CD1c-positive myeloid dendritic cell (primary cell): ENCODE measurements around the gene LDLRAP1.
"Not testable (repeated sequence)": the region's sequence is repeated elsewhere in the genome, so short reads cannot be mapped to it uniquely, and the experiment has no call there.

Source experiments
- DNase-seq: peaks from one replicate; pipeline ENCODE4 v3.0.0-alpha.2; 2016; ENCODE audit errors: extremely low spot score

Gene LDLRAP1

DNA sequence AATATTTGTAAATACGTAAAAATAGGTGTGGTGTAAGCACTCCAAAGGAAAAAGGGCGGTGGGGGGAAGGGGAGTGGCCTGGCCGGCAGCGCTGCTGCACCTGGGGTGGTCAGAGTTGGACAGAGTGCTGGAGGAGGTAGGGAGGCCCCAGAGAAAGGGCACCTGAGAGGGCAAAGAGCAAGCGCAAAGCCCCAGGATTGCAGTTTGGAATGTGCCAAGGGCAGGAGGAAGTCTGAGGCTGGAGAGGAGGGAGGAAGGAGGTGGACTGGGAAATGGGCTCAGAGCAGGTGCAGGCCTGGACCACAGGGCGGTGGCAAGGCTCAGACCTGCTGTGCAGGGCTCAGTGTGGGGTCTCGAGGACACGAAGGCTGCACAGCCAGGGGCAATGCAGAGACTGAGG lies 30.6 kb downstream of the LDLRAP1 start:
- no peak for DNase-seq

DNA sequence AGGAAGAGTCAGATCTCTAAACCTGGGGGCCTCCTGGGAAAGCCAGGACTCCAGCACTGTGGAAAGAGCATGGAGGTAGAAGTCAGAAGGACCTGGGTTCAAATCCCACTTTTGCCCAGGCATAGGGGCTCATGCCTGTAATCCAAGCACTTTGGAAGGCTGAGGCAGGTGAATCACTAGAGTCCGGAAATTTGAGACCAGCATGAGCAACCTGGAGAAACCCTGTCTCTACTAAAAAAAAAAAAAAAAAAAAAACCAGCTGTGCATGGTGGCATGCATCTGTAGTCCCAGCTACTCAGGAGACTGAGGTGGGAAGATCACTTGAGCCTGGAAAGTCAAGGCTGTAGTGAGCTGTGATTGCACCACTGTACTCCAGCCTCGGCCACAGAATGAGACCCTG lies 31.8 kb downstream of the LDLRAP1 start:
- no peak for DNase-seq

DNA sequence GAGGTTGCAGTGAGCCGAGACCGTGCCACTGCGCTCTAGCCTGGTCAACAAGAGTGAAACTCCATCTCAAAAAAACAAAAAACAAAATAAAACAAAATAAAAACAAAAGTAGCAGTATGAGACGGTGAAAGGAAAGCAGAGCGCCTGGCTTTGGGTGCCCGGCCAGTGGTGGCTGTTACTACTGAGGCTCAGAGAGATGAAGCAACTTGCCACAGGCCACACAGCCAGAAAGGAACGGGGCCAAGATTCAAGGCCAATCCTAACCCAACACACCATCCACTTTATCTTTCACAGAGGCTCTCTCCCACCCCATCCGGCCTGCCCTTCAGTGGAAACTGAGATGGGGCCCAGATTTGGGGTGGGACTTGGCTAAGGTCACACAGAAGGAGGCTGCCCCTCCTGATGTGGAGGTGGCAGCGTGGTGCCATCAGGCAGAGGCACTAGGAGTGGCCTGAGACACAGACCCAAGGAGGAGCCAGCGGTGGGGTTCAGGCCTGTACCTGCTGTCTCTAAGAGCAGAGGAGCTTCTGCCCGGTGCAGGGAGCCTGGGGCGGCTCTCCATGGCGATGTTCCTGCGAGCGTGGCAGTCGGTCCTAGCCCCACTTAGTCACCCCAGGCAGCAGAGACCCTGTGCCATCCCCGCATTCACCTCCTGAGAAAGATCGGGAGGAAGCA lies 33.2 kb downstream of the LDLRAP1 start:
- no peak for DNase-seq

DNA sequence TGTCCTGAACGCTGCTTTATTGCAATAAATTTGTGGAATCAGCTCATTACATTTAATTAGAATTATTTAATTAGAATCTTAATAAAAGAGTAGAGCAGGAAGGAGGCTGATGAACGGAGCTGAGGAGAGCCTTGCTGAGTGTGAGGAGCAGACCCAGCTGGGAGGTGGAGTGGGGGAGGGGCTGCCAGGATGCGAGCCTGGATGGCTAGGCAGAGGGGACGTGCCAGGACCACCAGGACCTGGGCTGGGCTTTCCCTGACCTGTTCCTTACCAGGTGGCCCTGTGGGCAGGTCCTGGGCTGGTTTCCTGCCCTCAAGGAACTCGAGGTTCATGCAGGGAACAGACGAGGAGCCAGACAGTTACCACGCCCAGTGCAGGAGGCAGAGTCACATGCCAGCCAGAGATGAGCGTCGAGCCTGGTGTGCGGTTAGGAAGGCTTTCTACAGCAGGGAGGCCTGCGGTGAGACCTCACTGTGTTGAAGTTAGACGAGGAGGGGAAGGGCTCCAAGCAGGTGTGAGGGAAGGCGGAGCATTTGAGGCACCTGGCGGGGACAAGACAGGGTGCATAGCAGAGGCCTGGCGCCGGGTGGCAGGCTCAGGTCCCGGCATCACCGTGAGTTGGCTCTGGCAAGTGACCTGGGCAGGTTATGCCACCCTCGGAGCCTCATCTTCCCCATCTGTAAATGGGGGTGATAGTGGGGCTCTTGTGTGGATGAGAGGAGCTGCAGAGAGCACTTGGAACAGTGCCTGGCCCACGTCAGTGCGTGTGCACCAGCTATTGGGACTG lies 33.9 kb downstream of the LDLRAP1 start:
- no peak for DNase-seq

DNA sequence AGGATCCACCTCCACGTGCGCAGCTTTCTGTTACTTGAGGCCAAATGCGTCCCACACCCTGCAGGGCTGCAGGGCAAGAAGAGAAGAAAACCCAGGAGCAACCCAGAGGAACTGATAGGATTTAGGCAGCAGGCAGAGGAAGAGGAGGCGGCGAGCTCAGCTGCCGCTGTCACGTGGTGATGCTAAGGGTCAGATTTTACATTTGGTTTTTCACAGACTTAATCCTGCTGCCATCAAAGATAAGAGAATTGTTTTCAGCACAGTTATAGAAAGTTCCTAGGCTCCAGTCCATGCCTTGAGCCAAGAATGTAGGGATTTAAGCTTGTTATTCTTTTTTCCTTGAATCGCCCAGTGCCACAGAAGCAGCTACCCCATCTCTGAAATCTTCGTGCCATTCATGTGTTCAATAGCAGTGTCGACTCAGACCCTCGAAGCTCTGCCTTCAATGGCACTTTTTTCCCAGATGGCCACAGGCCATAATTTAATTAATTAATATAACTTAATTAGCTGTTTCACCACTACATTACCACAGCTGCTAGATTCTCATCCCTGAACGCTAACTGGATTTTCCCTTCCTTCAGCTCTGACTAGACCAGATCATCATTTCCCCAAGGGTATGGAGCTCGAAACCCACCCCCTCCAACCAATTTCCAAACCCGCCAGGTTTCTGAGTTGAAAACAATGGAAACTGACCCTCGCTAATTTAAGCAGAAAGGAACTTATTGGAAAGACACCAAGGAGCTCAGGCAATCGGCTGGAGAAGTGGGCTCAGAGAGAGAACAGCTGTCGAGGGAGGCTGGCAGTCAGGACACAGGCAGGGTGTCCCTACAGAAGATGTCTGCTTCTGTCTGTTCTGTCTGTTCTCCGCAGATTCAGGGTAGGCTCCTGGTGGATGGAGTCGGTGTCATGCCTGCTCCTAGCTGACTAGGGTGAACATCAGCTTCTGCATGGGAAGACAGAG lies 36.2 kb downstream of the LDLRAP1 start:
- no peak for DNase-seq

DNA sequence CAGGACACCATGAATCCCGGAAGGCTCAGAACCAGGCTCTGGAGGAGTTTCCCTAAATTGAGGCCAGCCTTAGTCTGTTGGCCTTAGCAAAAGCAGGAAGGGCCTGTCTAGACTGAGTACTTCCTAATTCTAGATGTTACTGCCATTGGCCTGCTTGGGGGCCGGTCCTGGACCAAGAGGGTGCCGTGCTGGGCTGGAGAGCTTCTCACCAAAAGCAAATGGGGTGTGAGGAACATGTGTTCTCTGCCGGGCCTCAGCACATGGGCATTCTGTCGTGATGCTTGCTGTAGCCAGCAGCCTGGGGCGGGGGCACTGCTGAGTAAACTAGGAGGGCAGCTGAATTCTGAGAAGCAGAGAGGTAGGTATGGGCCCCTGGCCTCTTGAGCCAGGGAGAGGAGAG lies 37.5 kb downstream of the LDLRAP1 start:
- DNase-seq = peak; percentile 42

DNA sequence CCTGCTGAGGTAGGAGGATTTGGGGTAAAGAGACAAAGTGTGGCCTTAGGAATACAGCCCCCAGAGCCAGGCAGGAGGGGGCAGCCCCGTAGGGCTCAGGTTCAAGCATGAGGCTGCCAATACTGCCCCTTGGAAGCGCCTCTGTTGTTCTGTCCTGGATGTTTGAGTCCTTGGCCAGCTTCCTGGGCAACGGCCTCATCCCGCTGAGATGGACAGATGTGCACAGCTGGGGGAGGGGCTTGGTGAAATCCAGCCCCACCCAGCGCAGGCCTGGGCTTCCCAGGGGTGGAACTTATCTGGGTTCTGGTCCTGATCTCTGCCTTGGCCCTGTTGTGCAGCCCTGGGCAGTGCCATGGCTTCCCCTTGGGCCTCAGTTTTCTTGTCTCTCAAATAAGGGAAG lies 38.4 kb downstream of the LDLRAP1 start:
- no peak for DNase-seq

DNA sequence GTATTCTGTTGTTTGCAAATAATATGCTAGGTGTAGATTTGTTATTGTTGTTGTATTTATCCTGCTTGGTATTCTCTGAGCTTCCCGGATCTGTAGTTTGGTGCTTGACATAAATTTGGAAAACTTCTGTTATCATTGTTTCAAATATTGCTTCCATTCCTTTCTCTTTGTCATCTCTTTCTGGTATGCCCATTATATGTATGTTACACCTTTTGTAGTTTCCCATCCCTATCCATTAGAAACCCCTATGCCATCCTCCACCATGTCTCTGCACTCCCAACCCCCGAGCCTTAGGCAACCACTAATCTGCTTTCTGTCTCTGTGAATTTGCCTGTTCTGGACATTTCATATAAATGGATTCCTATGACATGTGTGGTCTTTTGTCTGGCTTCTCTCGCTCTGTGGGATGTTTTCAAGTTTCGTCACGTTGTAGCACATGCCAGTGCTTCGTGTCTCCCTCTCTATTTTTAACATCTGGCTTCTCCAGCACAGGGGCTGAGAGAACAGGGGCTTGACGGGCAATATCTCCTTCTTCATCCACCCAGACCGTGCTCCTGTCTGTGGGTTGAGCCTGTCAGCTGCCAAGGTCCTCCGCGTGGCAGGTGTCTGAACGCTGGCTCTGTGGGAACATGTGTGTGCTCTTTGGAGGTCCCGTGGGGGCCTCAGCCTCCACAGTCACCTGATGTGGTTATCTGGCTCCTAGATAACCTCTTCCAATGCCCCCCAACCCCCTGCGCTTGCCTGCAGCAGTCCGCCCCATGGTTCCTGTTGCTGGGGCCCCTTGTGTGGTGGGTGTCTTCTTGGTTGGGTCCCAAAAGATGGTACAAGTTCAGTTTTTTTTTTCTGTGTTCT lies 40.3 kb downstream of the LDLRAP1 start:
- DNase-seq = no peak

DNA sequence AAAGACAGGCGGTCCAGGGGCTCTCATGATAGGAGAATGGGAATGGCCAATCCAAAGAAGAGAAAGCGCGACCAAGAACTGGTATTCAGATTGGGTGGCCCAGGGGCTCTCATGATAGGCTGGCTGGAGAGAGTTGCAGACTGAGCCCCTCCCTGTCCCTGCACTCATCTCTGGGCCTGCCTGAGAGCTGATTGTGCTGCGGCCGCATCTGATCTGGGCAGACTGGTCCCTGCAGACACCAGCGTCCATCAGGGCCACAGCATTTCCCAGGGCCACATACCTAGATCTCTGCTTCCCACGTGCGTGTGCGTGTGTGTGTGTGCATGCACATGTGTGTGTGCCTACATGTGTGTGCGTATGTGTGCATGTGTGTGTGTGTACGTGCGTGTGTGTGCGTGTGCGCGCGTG lies 42.8 kb downstream of the LDLRAP1 start:
- no peak for DNase-seq

DNA sequence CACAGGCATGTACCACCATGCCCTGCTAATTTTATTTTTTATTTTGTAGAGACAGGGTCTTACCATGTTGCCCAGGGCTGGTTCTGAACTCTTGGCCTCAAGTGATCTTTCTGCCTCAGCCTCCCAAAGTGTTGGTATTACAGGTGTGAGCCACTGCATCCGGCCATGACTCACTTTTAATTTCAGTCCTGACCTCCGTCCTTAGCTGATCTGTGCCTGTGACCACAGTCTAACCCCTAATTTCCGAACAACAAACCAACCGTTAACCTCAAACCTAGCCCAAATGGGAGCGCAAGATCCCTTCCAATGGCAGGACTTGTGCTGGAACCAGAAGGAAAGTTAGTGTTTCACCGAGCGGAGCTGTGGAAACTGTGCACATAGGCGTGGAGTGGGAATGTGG lies 43.9 kb downstream of the LDLRAP1 start:
- no peak for DNase-seq

DNA sequence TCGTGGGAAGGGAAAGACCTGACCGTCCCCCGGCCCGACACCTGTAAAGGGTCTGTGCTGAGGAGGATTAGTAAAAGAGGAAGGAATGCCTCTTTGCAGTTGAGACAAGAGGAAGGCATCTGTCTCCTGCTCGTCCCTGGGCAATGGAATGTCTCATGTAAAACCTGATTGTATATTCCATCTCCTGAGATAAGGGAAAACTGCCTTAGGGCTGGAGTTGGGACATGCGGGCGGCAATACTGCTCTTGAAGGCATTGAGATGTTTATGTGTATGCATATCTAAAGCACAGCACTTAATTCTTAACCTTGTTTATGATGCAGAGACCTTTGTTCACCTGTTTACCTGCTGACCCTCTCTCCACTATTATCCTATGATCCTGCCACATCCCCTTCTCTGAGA lies 44.8 kb downstream of the LDLRAP1 start:
- DNase-seq = not testable (repeated sequence)

DNA sequence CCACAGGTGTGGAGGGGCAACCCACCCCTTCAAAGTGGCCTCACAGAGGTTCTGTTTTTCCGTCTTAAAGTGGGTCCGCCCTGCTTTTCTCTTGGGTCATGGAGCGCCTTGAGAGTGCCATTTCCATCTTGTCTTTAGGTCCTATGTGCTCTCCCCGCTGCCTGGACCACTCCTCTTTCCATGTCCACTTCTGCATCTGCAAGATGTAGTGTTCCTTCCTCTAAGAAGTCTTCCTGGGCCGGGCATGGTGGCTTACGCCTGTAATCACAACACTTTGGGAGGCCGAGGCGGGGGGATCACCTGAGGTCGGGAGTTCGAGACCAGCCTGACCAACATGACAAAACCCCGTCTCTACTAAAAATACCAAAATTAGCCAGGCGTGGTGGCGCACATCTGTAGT lies 45.4 kb downstream of the LDLRAP1 start:
- DNase-seq = not testable (repeated sequence)

DNA sequence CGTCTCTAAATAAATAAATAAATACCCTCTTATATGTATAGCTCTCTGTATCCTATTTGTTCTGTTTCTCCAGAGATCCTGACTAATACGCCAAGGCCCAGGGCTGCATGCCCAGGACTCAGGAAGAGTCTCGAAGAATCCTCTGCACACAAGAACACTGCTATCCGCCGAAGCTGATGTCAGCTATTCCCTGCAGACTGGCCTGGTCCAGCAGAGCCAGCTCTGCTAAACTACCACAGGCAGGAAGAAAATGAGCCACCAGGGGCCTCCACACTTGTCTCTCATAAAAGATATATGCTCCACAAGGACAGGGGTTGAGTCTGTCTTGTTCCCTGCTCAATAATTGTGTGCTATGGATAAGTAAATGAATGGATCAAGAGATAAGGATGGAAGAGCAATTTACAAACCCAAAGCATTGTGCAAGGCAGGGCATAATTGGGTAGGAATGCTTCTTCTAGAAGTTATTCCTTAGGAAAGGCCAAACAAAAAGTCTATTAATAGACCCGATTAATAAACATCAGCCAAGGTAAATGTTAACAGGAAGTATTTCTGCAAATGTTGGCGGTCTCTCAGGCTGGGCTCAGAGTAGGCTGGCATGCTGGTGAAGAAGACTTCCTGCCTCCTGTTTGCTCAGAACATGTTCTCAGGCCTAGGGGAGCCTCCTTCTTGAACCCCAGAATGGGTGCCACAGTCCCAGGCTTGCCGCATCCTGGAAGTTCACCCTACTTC lies 46.9 kb downstream of the LDLRAP1 start:
- DNase-seq = no peak

DNA sequence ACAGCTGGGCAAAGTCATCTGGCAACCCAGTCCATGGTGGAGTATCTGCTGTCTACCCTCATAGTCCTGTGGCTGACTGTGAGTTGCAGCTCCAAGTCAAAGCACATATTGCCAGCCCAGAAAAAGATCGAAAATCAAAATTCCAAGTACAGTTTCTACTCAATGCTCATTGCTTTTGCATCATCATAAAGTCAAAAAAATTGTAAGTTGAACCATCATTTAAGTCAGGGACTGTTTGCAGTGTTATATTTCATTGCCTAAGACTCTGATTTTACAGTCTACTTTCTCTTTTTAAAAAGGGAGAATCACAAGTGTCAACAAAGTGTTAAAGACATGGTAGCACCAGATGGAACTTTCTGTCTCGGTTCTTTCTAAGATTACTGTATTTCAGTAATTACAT lies 50.5 kb downstream of the LDLRAP1 start:
- DNase-seq = no peak

DNA sequence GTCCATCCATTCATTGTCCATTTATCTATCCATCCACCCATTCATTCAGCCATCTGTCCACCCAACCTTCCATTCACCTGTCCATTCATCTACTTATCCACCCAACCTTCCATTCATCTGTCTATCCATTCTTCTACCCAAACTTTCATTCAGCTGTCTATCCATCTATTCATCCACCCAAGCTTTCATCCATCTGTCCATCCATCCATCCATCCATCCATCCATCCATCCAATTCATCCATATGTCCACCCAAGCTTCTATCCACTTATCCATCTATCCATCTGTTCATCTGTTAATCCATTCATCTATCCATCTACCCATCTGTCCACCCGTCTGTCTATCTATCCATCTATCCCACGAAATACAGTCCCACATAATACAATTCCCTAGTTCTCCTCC lies 51.6 kb downstream of the LDLRAP1 start:
- no peak for DNase-seq

DNA sequence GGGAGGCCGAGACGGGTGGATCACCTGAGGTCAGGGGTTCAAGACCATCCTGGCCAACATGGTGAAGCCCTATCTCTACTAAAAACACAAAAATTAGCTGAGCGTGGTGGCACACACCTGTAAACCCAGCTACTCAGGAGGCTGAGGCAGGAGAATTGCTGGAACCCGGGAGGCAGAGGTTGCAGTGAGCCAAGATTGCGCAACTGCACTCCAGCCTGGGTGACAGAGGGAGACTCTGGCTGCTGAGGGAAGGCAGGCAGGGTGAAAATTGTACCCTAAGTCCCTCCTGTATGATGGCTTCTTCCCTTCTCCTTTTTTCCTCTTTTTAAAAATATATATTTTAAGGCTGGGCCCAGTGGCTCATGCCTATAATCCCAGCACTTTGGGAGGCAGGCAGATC lies 53.2 kb downstream of the LDLRAP1 start:
- not testable (repeated sequence) for DNase-seq

DNA sequence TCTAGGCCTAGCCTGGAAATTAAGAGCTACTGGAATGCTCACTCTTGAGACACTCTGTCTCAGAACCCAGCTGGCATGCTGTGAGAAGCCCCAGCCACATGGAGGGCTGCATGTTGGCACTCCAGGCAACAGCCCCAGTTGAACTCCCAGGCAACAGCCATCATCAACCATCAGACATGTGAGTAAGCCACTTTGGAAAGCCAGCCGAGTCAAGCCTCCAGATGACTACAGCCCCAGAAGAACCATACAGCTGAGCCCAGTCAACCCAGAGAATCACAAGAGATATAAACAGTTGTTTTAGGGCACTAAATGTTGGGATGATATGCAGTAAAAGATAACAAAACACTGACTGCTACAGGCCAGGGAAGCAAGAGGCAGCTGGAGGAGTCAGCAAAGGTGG lies 55.5 kb downstream of the LDLRAP1 start:
- DNase-seq = no peak

DNA sequence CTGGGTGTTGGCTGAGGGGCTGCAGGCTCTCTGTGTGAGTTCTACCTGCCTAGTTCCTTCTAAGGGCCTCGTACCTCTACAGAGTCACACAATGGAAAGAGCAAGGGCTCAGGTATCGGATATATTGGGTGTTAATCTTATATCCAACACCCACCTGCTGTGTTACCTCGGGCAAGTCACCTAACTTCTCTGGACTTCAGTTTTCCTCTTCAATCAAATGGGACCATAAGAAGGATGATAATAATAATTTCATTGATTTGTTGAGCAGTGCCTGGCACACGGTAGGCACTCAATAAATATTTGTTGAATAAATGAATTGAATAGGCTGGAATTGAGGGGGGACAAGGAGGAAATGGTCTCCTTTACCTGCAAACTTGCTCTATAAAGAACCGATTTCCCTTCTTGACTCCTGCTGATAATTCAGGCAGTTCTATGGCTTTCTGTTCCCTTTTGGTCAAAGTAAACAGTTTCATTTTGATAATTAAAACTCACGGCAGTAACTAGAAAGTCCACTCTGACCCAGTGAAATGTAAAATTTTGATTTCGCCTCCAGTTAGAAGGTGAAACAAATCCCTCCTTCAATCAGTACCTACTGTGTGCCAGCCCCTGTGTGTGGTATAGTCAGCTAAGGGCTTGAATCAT lies 56.7 kb downstream of the LDLRAP1 start:
- DNase-seq = no peak

DNA sequence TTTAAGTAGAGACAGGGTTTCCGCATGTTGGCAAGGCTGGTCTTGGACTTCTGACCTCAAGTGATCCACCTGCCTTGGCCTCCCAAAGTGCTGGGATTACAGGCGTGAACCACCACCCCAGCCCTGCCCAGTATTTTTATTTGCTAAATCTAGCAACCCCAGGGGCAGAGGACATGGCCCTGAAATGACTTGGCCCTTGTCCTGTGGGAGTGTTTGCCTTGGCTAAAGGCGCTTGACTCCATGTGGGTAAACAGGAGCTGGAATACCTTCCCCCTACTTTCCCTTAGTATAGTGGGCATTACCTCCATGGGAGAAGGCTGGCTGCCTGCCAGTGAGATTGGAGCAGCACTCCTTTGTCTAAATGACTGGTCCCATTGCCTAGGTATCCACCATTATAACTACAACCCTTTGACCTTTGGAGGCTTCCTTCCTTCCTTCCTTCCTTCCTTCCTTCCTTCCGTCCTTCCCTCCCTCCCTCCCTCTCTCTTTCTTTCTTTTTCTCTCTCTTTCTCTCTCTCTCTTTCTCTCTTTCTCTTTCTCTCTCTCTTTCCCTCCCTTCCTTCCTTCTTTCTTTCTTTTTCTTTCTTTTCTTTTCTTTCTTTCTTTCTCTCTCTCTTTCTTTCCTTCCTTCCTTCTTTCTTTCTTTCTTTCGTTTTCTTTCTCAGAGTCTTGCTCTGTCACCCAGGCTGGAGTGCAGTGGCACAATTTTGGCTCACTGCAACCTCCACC lies 57.7 kb downstream of the LDLRAP1 start:
- not testable (repeated sequence) for DNase-seq
